ENCODE data around the gene TLR8.

- TF ChIP-seq CTCF (IDR thresholded peaks at IDR 0.05) (peak; percentile 38 to 72 (median 52)), POLR2A (IDR thresholded peaks at IDR 0.05) (no peak)
These were observed 4.9 kb upstream of the TLR8 start for GRCh38 chrX:12901486-12901885.
